ENCODE results near the gene TRABD2B. TPM values are rescaled to one million over a fixed set of nuclear protein-coding genes. Genes with fewer than 3 reads are reported as not detected.

The TRABD2B gene
- total and polyA plus RNA-seq, 2 donors: 0.09 to 0.75 TPM

GRCh38 chr1:47996060-47996405 is 1.2 kb downstream of the TRABD2B start:
- Histone ChIP-seq H3K27ac (ENCODE audit: low read depth in 1 of 2, low read length in 1 of 2) (no peak overlapping the region), H3K36me3 (ENCODE audit: control insufficient read depth in 2 of 2, insufficient read depth in 2 of 2, low read length in 1 of 2) (no peaks in the 10 kb centered on the region), H3K27me3 (ENCODE audit: control insufficient read depth in 2 of 2, insufficient read depth in 1 of 2, low read length in 1 of 2) (peaks cover 36 to 70% of the 10 kb centered on the region in 2 donors), H3K4me3 (ENCODE audit: low read length in 2 of 2) (no peak overlapping the region), H3K9me3 (ENCODE audit: control insufficient read depth in 2 of 2, insufficient read depth in 1 of 2, low read length in 1 of 2) (no peaks in the 10 kb centered on the region), H3K4me1 (ENCODE audit: control insufficient read depth in 2 of 2, insufficient read depth in 2 of 2, low read length in 2 of 2) (no peaks in the 10 kb centered on the region)
- WGBS: 52% methylated on average over 7 of the region's 7 CpGs
- DNase-seq (ENCODE audit: low read depth in 6 of 9, low spot score in 9 of 9): no peak

DNA sequence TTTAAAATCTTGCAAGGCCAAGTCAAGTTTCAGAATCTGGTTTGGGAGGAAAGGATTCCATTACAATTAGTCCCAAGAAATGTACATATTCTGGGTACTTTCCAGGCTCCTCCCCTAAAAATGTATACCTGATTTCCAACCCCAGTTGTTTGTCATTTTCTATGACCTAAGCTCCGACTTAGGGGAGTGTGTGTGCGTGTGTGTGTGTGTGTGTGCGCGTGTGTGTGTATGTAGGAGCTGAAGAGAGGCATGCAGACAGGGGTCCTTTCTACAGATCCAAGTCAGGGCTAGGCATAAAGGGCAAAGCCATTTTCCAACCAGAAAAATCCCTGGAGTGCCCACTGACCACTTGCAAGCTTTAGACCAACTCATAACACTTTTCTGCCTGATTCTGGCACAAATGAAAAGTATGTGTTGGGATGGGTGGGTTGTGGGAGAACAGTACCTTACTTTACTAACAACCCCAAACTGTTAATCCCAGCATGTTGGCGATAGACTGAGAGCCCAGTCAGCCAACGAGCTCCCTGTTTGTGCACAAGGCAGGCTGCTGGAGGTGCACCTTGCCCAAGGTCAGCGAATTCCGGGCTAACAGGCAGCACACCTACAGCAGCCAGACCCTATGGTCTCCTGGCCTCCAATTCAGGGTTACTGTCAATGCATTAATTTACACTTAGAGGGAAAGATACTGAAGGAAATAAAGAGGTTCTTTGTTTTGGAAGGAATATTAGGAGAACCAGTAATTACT is 1.7 kb downstream of the TRABD2B start:
- DNase-seq (ENCODE audit: low read depth in 6 of 9, low spot score in 9 of 9): no peak
- no peak overlapping the region for H3K4me3 ChIP-seq (ENCODE audit: low read length in 2 of 2)
- H3K36me3 ChIP-seq (ENCODE audit: control insufficient read depth in 2 of 2, insufficient read depth in 2 of 2, low read length in 1 of 2): no peaks in the 10 kb centered on the region
- no peaks in the 10 kb centered on the region for H3K4me1 ChIP-seq (ENCODE audit: control insufficient read depth in 2 of 2, insufficient read depth in 2 of 2, low read length in 2 of 2)
- H3K27ac ChIP-seq (ENCODE audit: low read depth in 1 of 2, low read length in 1 of 2): no peak overlapping the region
- 83% methylated on average over 8 of the region's 8 CpGs for WGBS
- no peaks in the 10 kb centered on the region for H3K9me3 ChIP-seq (ENCODE audit: control insufficient read depth in 2 of 2, insufficient read depth in 1 of 2, low read length in 1 of 2)
- peaks cover 36 to 66% of the 10 kb centered on the region in 2 donors for H3K27me3 ChIP-seq (ENCODE audit: control insufficient read depth in 2 of 2, insufficient read depth in 1 of 2, low read length in 1 of 2)

GRCh38 chr1:47993881-47994625 is 3.1 kb downstream of the TRABD2B start:
- Histone ChIP-seq H3K9me3 (ENCODE audit: control insufficient read depth in 2 of 2, insufficient read depth in 1 of 2, low read length in 1 of 2) (no peaks in the 10 kb centered on the region), H3K36me3 (ENCODE audit: control insufficient read depth in 2 of 2, insufficient read depth in 2 of 2, low read length in 1 of 2) (no peaks in the 10 kb centered on the region), H3K27ac (ENCODE audit: low read depth in 1 of 2, low read length in 1 of 2) (no peak overlapping the region), H3K27me3 (ENCODE audit: control insufficient read depth in 2 of 2, insufficient read depth in 1 of 2, low read length in 1 of 2) (peaks cover 36 to 64% of the 10 kb centered on the region in 2 donors), H3K4me1 (ENCODE audit: control insufficient read depth in 2 of 2, insufficient read depth in 2 of 2, low read length in 2 of 2) (no peaks in the 10 kb centered on the region), H3K4me3 (ENCODE audit: low read length in 2 of 2) (no peak overlapping the region)
- DNase-seq (ENCODE audit: low read depth in 6 of 9, low spot score in 9 of 9): no peak
- WGBS: 95% methylated on average over 34 of the region's 34 CpGs

DNA sequence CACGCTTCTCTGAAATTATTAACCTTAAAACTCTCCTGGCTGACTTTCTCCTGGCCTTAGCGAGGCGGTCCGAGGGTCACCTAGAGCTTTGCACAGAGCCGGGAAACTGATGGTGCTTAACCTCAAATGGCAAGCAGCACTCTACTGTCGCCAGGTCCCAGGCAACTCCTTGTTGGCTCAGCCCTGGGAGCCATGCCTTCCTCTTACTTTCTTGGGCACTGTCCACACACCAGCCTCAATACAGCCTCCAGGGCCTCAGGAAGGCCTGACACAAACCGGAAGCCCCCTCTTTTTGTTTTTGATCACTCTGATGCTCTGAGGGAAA is 3.8 kb downstream of the TRABD2B start:
- Histone ChIP-seq H3K4me1 (ENCODE audit: control insufficient read depth in 2 of 2, insufficient read depth in 2 of 2, low read length in 2 of 2) (no peaks in the 10 kb centered on the region), H3K27me3 (ENCODE audit: control insufficient read depth in 2 of 2, insufficient read depth in 1 of 2, low read length in 1 of 2) (peaks cover 32 to 60% of the 10 kb centered on the region in 2 donors), H3K4me3 (ENCODE audit: low read length in 2 of 2) (no peak overlapping the region), H3K36me3 (ENCODE audit: control insufficient read depth in 2 of 2, insufficient read depth in 2 of 2, low read length in 1 of 2) (no peaks in the 10 kb centered on the region), H3K9me3 (ENCODE audit: control insufficient read depth in 2 of 2, insufficient read depth in 1 of 2, low read length in 1 of 2) (no peaks in the 10 kb centered on the region), H3K27ac (ENCODE audit: low read depth in 1 of 2, low read length in 1 of 2) (no peak overlapping the region)
- DNase-seq (ENCODE audit: low read depth in 6 of 9, low spot score in 9 of 9): no peak
- WGBS: 93% methylated on average over 7 of the region's 7 CpGs

- Histone ChIP-seq H3K36me3 (ENCODE audit: control insufficient read depth in 2 of 2, insufficient read depth in 2 of 2, low read length in 1 of 2) (no peaks in the 10 kb centered on the region), H3K9me3 (ENCODE audit: control insufficient read depth in 2 of 2, insufficient read depth in 1 of 2, low read length in 1 of 2) (no peaks in the 10 kb centered on the region), H3K4me3 (ENCODE audit: low read length in 2 of 2) (no peak overlapping the region), H3K4me1 (ENCODE audit: control insufficient read depth in 2 of 2, insufficient read depth in 2 of 2, low read length in 2 of 2) (no peaks in the 10 kb centered on the region), H3K27me3 (ENCODE audit: control insufficient read depth in 2 of 2, insufficient read depth in 1 of 2, low read length in 1 of 2) (peaks cover 29 to 60% of the 10 kb centered on the region in 2 donors), H3K27ac (ENCODE audit: low read depth in 1 of 2, low read length in 1 of 2) (no peak overlapping the region)
- DNase-seq (ENCODE audit: low read depth in 6 of 9, low spot score in 9 of 9): no peak
- WGBS: 77% methylated on average over 11 of the region's 11 CpGs
Measured at GRCh38 chr1:47992720-47993415, 4.3 kb downstream of the TRABD2B start.

DNA sequence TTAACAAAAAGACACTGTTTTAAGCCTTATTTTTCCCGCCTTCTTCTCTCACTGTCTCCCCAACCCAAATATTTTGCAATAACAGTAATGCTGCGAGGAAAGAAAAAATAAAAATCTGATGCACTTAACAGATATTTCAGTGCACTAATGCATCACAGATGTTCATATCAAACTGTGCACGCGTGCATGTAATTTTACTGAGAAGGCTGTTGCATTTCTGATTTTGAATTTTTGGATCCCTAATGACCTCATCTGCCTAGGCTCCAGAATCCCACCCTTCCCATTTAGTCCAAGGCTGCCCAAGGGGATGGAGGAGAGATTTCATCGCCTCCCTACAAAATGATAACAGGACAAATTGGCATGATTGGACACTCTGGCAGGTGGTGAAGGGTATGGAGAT is 5.5 kb downstream of the TRABD2B start:
- H3K36me3 ChIP-seq (ENCODE audit: control insufficient read depth in 2 of 2, insufficient read depth in 2 of 2, low read length in 1 of 2): no peaks in the 10 kb centered on the region
- no peaks in the 10 kb centered on the region for H3K9me3 ChIP-seq (ENCODE audit: control insufficient read depth in 2 of 2, insufficient read depth in 1 of 2, low read length in 1 of 2)
- H3K27ac ChIP-seq (ENCODE audit: low read depth in 1 of 2, low read length in 1 of 2): no peak overlapping the region
- no peak overlapping the region for H3K4me3 ChIP-seq (ENCODE audit: low read length in 2 of 2)
- peaks cover 17 to 61% of the 10 kb centered on the region in 2 donors for H3K27me3 ChIP-seq (ENCODE audit: control insufficient read depth in 2 of 2, insufficient read depth in 1 of 2, low read length in 1 of 2)
- H3K4me1 ChIP-seq (ENCODE audit: control insufficient read depth in 2 of 2, insufficient read depth in 2 of 2, low read length in 2 of 2): peaks cover 0 to 3% of the 10 kb centered on the region in 2 donors
- no peak for DNase-seq (ENCODE audit: low read depth in 6 of 9, low spot score in 9 of 9)
- 97% methylated on average over 5 of the region's 5 CpGs for WGBS

GRCh38 chr1:47991187-47991586 is 6.0 kb downstream of the TRABD2B start:
- Histone ChIP-seq H3K4me1 (ENCODE audit: control insufficient read depth in 2 of 2, insufficient read depth in 2 of 2, low read length in 2 of 2) (peaks cover 0 to 3% of the 10 kb centered on the region in 2 donors), H3K27ac (ENCODE audit: low read depth in 1 of 2, low read length in 1 of 2) (no peak overlapping the region), H3K9me3 (ENCODE audit: control insufficient read depth in 2 of 2, insufficient read depth in 1 of 2, low read length in 1 of 2) (no peaks in the 10 kb centered on the region), H3K36me3 (ENCODE audit: control insufficient read depth in 2 of 2, insufficient read depth in 2 of 2, low read length in 1 of 2) (no peaks in the 10 kb centered on the region), H3K4me3 (ENCODE audit: low read length in 2 of 2) (no peak overlapping the region), H3K27me3 (ENCODE audit: control insufficient read depth in 2 of 2, insufficient read depth in 1 of 2, low read length in 1 of 2) (peaks cover 14 to 59% of the 10 kb centered on the region in 2 donors)
- 81% methylated on average over 5 of the region's 5 CpGs for WGBS
- no peak for DNase-seq (ENCODE audit: low read depth in 6 of 9, low spot score in 9 of 9)

GRCh38 chr1:47990286-47990685 is 6.9 kb downstream of the TRABD2B start:
- WGBS: 86% methylated on average over 4 of the region's 4 CpGs
- DNase-seq (ENCODE audit: low read depth in 6 of 9, low spot score in 9 of 9): no peak

DNA sequence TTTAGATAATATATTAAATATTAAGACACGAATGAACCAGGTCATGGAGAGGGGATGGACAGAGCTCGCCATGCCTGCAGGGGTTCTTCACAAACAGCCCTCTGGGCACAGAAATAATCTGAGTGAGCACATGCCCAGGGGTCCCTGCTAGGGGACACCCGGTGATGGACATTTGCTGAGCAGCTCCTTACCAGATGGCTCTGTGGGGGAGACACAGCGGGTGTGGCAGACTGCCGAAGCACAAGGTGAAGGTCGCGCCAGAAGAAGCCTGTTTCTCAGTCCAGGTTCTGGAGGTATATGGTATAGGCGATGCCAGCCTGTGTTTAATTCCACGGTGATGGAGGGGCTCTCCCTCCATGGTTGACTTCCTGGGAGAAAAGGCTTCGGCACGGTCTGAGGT is 9.6 kb downstream of the TRABD2B start:
- no peaks in the 10 kb centered on the region for H3K36me3 ChIP-seq (ENCODE audit: control insufficient read depth in 2 of 2, insufficient read depth in 2 of 2, low read length in 1 of 2)
- DNase-seq (ENCODE audit: low read depth in 6 of 9, low spot score in 9 of 9): no peak
- WGBS: 97% methylated on average over 11 of the region's 11 CpGs
- H3K9me3 ChIP-seq (ENCODE audit: control insufficient read depth in 2 of 2, insufficient read depth in 1 of 2, low read length in 1 of 2): no peaks in the 10 kb centered on the region
- peaks cover 4 to 8% of the 10 kb centered on the region in 2 donors for H3K4me1 ChIP-seq (ENCODE audit: control insufficient read depth in 2 of 2, insufficient read depth in 2 of 2, low read length in 2 of 2)
- H3K27me3 ChIP-seq (ENCODE audit: control insufficient read depth in 2 of 2, insufficient read depth in 1 of 2, low read length in 1 of 2): peaks cover 8 to 48% of the 10 kb centered on the region in 2 donors
- H3K27ac ChIP-seq (ENCODE audit: low read depth in 1 of 2, low read length in 1 of 2): no peak overlapping the region
- no peak overlapping the region for H3K4me3 ChIP-seq (ENCODE audit: low read length in 2 of 2)

More at GRCh38 chr1:47990286-47990685, 6.9 kb downstream of the TRABD2B start:
- H3K9me3 ChIP-seq (ENCODE audit: control insufficient read depth in 2 of 2, insufficient read depth in 1 of 2, low read length in 1 of 2): no peaks in the 10 kb centered on the region
- peaks cover 0 to 3% of the 10 kb centered on the region in 2 donors for H3K4me1 ChIP-seq (ENCODE audit: control insufficient read depth in 2 of 2, insufficient read depth in 2 of 2, low read length in 2 of 2)
- H3K27me3 ChIP-seq (ENCODE audit: control insufficient read depth in 2 of 2, insufficient read depth in 1 of 2, low read length in 1 of 2): peaks cover 8 to 52% of the 10 kb centered on the region in 2 donors
- no peak overlapping the region for H3K27ac ChIP-seq (ENCODE audit: low read depth in 1 of 2, low read length in 1 of 2)
- no peak overlapping the region for H3K4me3 ChIP-seq (ENCODE audit: low read length in 2 of 2)
- no peaks in the 10 kb centered on the region for H3K36me3 ChIP-seq (ENCODE audit: control insufficient read depth in 2 of 2, insufficient read depth in 2 of 2, low read length in 1 of 2)
